ENCODE results near the gene UGT3A2. TPM values are rescaled to one million over a fixed set of nuclear protein-coding genes. Genes with fewer than 3 reads are reported as not detected.
"Not testable (repeated sequence)": the region's sequence is repeated elsewhere in the genome, so short reads cannot be mapped to it uniquely, and the experiment has no call there.

The UGT3A2 gene
- total RNA-seq, 1 donor from 2014 or later: not detected

DNA sequence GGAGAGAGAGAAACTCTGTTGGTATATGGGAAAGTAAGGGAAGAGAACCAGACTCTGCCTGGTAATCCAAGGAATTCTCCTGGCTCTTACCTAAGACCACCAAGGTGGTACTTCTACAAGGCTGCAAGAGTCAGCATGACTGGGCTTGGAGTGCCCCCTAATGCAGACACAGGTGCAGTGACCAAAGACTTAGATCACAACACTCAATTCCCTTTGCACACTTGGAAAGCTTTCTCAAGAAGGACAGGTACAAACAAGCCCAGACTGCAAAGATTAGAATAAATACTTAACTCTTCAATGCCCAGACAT, 25.2 kb downstream of the UGT3A2 start:
- H3K9me3 Mint-ChIP-seq (ENCODE audit: low read depth): no peaks in the 10 kb centered on the region
- no peaks in the 10 kb centered on the region for H3K4me1 Mint-ChIP-seq (ENCODE audit: low read depth)
- TF ChIP-seq, protein P1, sequence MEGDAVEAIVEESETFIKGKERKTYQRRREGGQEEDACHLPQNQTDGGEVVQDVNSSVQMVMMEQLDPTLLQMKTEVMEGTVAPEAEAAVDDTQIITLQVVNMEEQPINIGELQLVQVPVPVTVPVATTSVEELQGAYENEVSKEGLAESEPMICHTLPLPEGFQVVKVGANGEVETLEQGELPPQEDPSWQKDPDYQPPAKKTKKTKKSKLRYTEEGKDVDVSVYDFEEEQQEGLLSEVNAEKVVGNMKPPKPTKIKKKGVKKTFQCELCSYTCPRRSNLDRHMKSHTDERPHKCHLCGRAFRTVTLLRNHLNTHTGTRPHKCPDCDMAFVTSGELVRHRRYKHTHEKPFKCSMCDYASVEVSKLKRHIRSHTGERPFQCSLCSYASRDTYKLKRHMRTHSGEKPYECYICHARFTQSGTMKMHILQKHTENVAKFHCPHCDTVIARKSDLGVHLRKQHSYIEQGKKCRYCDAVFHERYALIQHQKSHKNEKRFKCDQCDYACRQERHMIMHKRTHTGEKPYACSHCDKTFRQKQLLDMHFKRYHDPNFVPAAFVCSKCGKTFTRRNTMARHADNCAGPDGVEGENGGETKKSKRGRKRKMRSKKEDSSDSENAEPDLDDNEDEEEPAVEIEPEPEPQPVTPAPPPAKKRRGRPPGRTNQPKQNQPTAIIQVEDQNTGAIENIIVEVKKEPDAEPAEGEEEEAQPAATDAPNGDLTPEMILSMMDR (IDR thresholded peaks at IDR 0.05): no peak
- H3K36me3 Mint-ChIP-seq (ENCODE audit: low read depth): no peaks in the 10 kb centered on the region
- DNase-seq (ENCODE audit: low spot score): no peak
- peaks cover 34% of the 10 kb centered on the region for H3K27me3 Mint-ChIP-seq (ENCODE audit: low read depth)
- no peak overlapping the region for H3K27ac Mint-ChIP-seq (ENCODE audit: unreplicated experiment)
- no peak overlapping the region for H3K4me3 Mint-ChIP-seq (ENCODE audit: unreplicated experiment)

DNA sequence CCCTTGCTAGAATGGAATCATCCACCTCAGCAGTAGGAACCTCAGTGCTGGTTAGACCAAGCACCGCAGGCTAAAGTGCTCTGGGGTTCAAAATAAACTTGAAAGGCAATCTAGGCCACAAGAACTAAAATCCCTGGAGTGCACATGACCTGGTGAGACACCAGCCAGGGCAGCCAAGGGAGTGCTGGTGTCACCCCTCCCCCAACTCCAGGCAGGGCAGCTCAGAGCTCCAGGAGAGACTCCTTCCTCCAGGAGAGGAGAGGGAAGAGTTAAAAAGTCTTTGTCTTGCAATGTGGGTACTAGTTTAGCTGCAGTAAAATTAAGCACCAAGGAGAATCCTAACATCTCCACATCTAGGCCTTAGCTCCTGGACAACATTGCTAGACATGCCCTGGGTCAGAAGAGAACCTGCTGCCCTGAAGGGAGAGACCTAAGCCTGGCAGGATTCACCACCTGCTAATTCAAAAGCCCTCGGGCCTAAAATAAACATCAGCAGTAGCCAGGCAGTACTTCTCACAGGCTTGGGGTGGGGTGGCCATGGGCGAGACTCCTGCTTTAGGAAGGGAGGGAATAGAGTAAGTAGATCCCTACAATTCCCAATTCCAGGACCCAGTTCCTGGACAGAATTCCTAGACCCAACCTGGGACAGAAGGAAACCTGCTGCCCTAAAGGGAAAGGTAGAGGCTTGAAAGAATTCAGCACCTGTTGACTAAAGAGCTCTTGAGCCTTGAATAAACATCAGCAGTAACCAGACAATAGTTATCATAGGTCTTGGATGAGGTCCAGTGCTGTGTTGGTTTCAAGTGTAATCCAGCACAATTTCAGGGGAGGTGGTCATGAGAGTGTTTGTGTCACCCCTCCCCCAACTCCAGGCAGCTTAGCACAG, 25.8 kb downstream of the UGT3A2 start:
- Mint-ChIP-seq H3K4me1 (ENCODE audit: low read depth) (no peaks in the 10 kb centered on the region), H3K36me3 (ENCODE audit: low read depth) (no peaks in the 10 kb centered on the region), H3K4me3 (ENCODE audit: unreplicated experiment) (no peak overlapping the region), H3K27ac (ENCODE audit: unreplicated experiment) (no peak overlapping the region), H3K9me3 (ENCODE audit: low read depth) (no peaks in the 10 kb centered on the region), H3K27me3 (ENCODE audit: low read depth) (peaks cover 29% of the 10 kb centered on the region)
- TF ChIP-seq, protein P1 (IDR thresholded peaks at IDR 0.05): no peak
- no peak for DNase-seq (ENCODE audit: low spot score)

DNA sequence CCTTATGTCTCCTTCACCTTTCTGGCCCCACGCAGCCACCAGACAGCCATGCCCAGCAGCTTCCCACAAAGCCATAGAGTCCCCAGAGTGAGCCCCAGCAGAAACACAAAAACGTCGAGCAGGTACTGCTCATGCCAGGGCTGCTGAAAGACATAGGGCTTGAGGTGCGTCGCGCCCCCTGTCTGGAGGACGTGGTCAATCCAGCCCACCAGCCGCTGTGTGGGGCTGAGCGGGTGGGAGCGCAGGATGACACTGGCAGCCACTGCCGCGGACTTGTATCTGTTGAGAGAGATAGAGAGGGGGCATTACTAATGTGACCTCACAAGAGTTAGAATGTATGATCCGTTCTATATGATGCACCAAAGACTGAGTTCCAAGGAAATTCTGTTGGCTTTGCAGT, 31.0 kb downstream of the UGT3A2 start:
- Mint-ChIP-seq H3K36me3 (ENCODE audit: low read depth) (no peaks in the 10 kb centered on the region), H3K27ac (ENCODE audit: unreplicated experiment) (no peak overlapping the region), H3K9me3 (ENCODE audit: low read depth) (no peaks in the 10 kb centered on the region), H3K27me3 (ENCODE audit: low read depth) (peaks cover 7% of the 10 kb centered on the region), H3K4me3 (ENCODE audit: unreplicated experiment) (no peak overlapping the region), H3K4me1 (ENCODE audit: low read depth) (no peaks in the 10 kb centered on the region)
- TF ChIP-seq, protein P1 (IDR thresholded peaks at IDR 0.05): no peak
- no peak for DNase-seq (ENCODE audit: low spot score)

DNA sequence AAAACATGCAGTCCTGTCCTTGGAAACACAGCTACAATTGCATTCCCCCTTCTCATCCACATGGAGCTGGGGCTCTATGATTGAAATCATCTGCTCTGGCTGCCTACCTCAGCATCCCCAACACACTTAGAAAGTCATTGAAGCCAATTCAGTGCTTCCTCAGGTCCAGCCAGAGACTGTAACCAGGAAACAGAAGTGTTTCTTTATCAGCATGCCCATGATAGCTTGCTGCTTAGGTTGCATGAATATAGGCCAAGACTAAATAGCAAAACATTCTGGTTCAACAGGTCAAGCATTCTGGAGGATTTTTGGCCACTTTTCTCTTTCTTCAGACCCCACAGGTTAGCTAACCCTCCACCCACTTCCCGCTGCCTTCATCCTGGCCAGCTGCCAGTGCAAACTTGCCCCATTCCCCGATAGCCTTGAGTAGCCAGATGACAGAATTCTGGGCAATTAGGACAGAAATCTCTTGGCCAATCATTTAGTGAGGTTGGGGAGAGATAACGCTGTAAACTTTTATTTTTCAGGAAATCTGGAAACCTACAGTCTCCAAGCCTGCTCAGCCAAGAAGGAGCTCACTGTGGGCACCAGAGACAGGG, 32.0 kb downstream of the UGT3A2 start:
- H3K36me3 Mint-ChIP-seq (ENCODE audit: low read depth); H3K9me3 Mint-ChIP-seq (ENCODE audit: low read depth): not testable (repeated sequence)

DNA sequence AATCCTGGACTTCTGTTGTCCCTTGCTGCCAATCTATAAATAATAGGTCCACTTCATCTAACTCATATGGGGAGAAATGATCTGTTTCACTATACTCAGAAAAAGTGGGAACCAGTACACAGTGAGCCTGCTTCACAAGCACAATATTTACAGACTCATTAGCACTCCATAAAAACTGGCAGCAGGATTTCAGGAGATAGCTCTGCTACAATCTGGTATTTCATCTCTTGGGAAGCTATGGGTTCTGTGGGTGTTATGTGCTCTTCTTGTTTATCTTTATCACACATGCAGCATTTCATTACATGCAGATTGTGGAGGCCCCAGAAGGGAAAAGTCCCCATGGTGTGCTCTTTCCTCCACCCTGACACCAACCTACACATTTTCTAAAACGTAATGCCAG, 33.2 kb downstream of the UGT3A2 start:
- Mint-ChIP-seq H3K9me3 (ENCODE audit: low read depth) (no peaks in the 10 kb centered on the region), H3K27ac (ENCODE audit: unreplicated experiment) (no peak overlapping the region), H3K4me3 (ENCODE audit: unreplicated experiment) (no peak overlapping the region), H3K36me3 (ENCODE audit: low read depth) (no peaks in the 10 kb centered on the region), H3K4me1 (ENCODE audit: low read depth) (no peaks in the 10 kb centered on the region), H3K27me3 (ENCODE audit: low read depth) (peaks cover 7% of the 10 kb centered on the region)
- no peak for DNase-seq (ENCODE audit: low spot score)
- TF ChIP-seq, protein P1 (IDR thresholded peaks at IDR 0.05): no peak

More for the DNA sequence above, 32.0 kb downstream of the UGT3A2 start:
- H3K27ac Mint-ChIP-seq (ENCODE audit: unreplicated experiment); H3K27me3 Mint-ChIP-seq (ENCODE audit: low read depth); DNase-seq (ENCODE audit: low spot score); H3K4me1 Mint-ChIP-seq (ENCODE audit: low read depth); H3K4me3 Mint-ChIP-seq (ENCODE audit: unreplicated experiment): not testable (repeated sequence)

All from chondrocyte (in vitro differentiated cells).